H9 (cell line): ENCODE data around the gene SCTR. TPM values are rescaled to one million over a fixed set of nuclear protein-coding genes. Genes with fewer than 3 reads are reported as not detected.

Experiments
- DNase-seq: peaks from one replicate; pipeline ENCODE4 v3.0.0-alpha.2; 2017
- H2AFZ ChIP-seq: one replicate; pipeline ENCODE4 v1.6.1; 2013; ENCODE audit warnings: mild to moderate bottlenecking, low read length, control low read depth, moderate library complexity
- H2AK5ac ChIP-seq: 2 replicates; pipeline ENCODE4 v1.6.1; 2013; ENCODE audit warnings: low read length, control low read depth, mixed read lengths; ENCODE audit not compliant: insufficient read length
- H2BK120ac ChIP-seq: one replicate; pipeline ENCODE4 v1.6.1; 2013; ENCODE audit warnings: low read depth, mild to moderate bottlenecking, low read length, control low read depth, inconsistent platforms; ENCODE audit not compliant: poor library complexity, severe bottlenecking
- H2BK12ac ChIP-seq: 2 replicates; pipeline ENCODE4 v1.6.1; 2013; ENCODE audit warnings: low read length, control low read depth, mixed read lengths, low read depth; ENCODE audit not compliant: insufficient read length
- H2BK15ac ChIP-seq: 2 replicates; pipeline ENCODE4 v1.6.1; 2013; ENCODE audit warnings: low read depth, low read length, control low read depth
- H2BK20ac ChIP-seq: one replicate; pipeline ENCODE4 v1.6.1; 2013; ENCODE audit warnings: low read depth, mild to moderate bottlenecking, low read length, control low read depth, inconsistent platforms; ENCODE audit not compliant: poor library complexity, severe bottlenecking
- H2BK5ac ChIP-seq: 2 replicates; pipeline ENCODE4 v1.6.1; 2013; ENCODE audit warnings: low read length, control low read depth, mixed read lengths; ENCODE audit not compliant: insufficient read length
- H3K14ac ChIP-seq: 2 replicates; pipeline ENCODE4 v1.6.1; 2013; ENCODE audit warnings: low read length, control low read depth; ENCODE audit not compliant: insufficient read depth
- H3K18ac ChIP-seq: 2 replicates; pipeline ENCODE4 v1.6.1; 2013; ENCODE audit warnings: low read depth, mild to moderate bottlenecking, mixed read lengths, low read length, control low read depth; ENCODE audit not compliant: insufficient read length
- H3K23ac ChIP-seq: 2 replicates; pipeline ENCODE4 v1.6.1; 2013; ENCODE audit warnings: low read length, control low read depth, mixed read lengths, low read depth; ENCODE audit not compliant: insufficient read length
- H3K23me2 ChIP-seq: 2 replicates; pipeline ENCODE4 v1.6.1; 2013; ENCODE audit warnings: low read depth, mild to moderate bottlenecking, mixed read lengths, low read length, control low read depth; ENCODE audit not compliant: insufficient read length, poor library complexity, severe bottlenecking
- H3K27ac ChIP-seq: 2 replicates; pipeline ENCODE4 v1.5.1; 2013; ENCODE audit warnings: low read length, control low read depth, mixed read lengths, low read depth; ENCODE audit not compliant: insufficient read length
- H3K27me3 ChIP-seq: 2 replicates; pipeline ENCODE4 v1.6.1; 2013; ENCODE audit warnings: low read length, control low read depth, inconsistent platforms; ENCODE audit not compliant: insufficient read depth
- H3K4ac ChIP-seq: 2 replicates; pipeline ENCODE4 v1.6.1; 2013; ENCODE audit warnings: low read depth, mild to moderate bottlenecking, control low read depth, inconsistent platforms, low read length, moderate library complexity
- H3K4me1 ChIP-seq: 2 replicates; pipeline ENCODE4 v1.6.1; 2013; ENCODE audit warnings: low read length, control low read depth, inconsistent platforms; ENCODE audit not compliant: insufficient read depth
- H3K4me2 ChIP-seq: 2 replicates; pipeline ENCODE4 v1.6.1; 2013; ENCODE audit warnings: low read length, control low read depth, mixed read lengths; ENCODE audit not compliant: insufficient read length, insufficient read depth
- H3K56ac ChIP-seq: 2 replicates; pipeline ENCODE4 v1.6.1; 2013; ENCODE audit warnings: low read depth, mild to moderate bottlenecking, mixed read lengths, low read length, control low read depth; ENCODE audit not compliant: insufficient read length
- H3K79me1 ChIP-seq: 2 replicates; pipeline ENCODE4 v1.6.1; 2013; ENCODE audit warnings: low read depth, mild to moderate bottlenecking, moderate library complexity, low read length, control low read depth, inconsistent platforms; ENCODE audit not compliant: insufficient read depth, poor library complexity, severe bottlenecking
- H3K79me2 ChIP-seq: 2 replicates; pipeline ENCODE4 v1.6.1; 2013; ENCODE audit warnings: low read length, control low read depth, inconsistent platforms; ENCODE audit not compliant: insufficient read depth
- H3K9ac ChIP-seq: 2 replicates; pipeline ENCODE4 v1.6.1; 2013; ENCODE audit warnings: low read length, control low read depth, mixed read lengths; ENCODE audit not compliant: insufficient read length; ENCODE audit errors: extremely low read depth
- H3K9me3 ChIP-seq: one replicate; pipeline ENCODE4 v1.6.1; 2013; ENCODE audit warnings: low read depth, low read length, inconsistent platforms; ENCODE audit not compliant: control insufficient read depth
- H3T11ph ChIP-seq: one replicate; pipeline ENCODE4 v1.6.1; 2013; ENCODE audit warnings: mild to moderate bottlenecking, low read length, control low read depth, inconsistent platforms
- H4K20me1 ChIP-seq: one replicate; pipeline ENCODE4 v1.6.1; 2013; ENCODE audit not compliant: control insufficient read depth, insufficient read length, insufficient read depth
- H4K5ac ChIP-seq: 2 replicates; pipeline ENCODE4 v1.6.1; 2013; ENCODE audit warnings: low read depth, mild to moderate bottlenecking, mixed read lengths, low read length, control low read depth; ENCODE audit not compliant: insufficient read length
- H4K8ac ChIP-seq: replicated peaks from 2 replicates; pipeline ENCODE4 v1.6.1; 2013; ENCODE audit warnings: low read length, control low read depth, mixed read lengths, low read depth; ENCODE audit not compliant: insufficient read length
- H4K91ac ChIP-seq: 2 replicates; pipeline ENCODE4 v1.6.1; 2013; ENCODE audit warnings: low read depth, mild to moderate bottlenecking, moderate library complexity, mixed read lengths, low read length, control low read depth; ENCODE audit not compliant: insufficient read length
- H3K27ac Mint-ChIP-seq, 3 experiments: 2 replicates in 2 of 3; 3 replicates in 1 of 3; pipeline ENCODE4 v1.8.0; 2020 to 2021; ENCODE audit warnings: mixed read lengths in 3 of 3, mild to moderate bottlenecking in 1 of 3, moderate library complexity in 1 of 3
- H3K27me3 Mint-ChIP-seq: 2 replicates; pipeline ENCODE4 v1.8.0; 2021; ENCODE audit warnings: low read depth, mild to moderate bottlenecking, moderate library complexity, mixed read lengths
- H3K36me3 Mint-ChIP-seq, 3 experiments: 2 replicates in 2 of 3; 3 replicates in 1 of 3; pipeline ENCODE4 v1.8.0; 2020 to 2021; ENCODE audit warnings: low read depth in 3 of 3, mixed read lengths in 3 of 3; ENCODE audit not compliant: insufficient read depth in 1 of 3
- H3K4me1 Mint-ChIP-seq, 2 experiments: 2 replicates each; pipeline ENCODE4 v1.8.0; 2020; ENCODE audit warnings: mixed read lengths in 2 of 2
- H3K4me3 Mint-ChIP-seq, 2 experiments: 2 replicates in 1 of 2; 3 replicates in 1 of 2; pipeline ENCODE4 v1.8.0; 2020 to 2021; ENCODE audit warnings: mild to moderate bottlenecking in 2 of 2, mixed read lengths in 2 of 2, moderate library complexity in 1 of 2
- H3K9me3 Mint-ChIP-seq, 2 experiments: 2 replicates in 1 of 2; 3 replicates in 1 of 2; pipeline ENCODE4 v1.8.0; 2020; ENCODE audit warnings: mild to moderate bottlenecking in 2 of 2, mixed read lengths in 2 of 2, moderate library complexity in 1 of 2
- CTCF ChIP-seq: fragments of 200-600 bp; sonication (generic); conservative IDR thresholded peaks from 3 replicates; pipeline ENCODE4 v1.8.0; 2021; ENCODE audit warnings: antibody characterized with exemption, mild to moderate bottlenecking
- WGBS: extraction: QIAGEN DNeasy Blood & Tissue Kit; methylation state at CpG from one replicate; pipeline ENCODE4 v1.1.7; 2013; ENCODE audit warnings: missing lambda C conversion rate, low lambda C conversion rate, mixed read lengths; ENCODE audit not compliant: insufficient read length; ENCODE audit errors: extremely low coverage; 5-methylcytosine and 5-hydroxymethylcytosine counted together
- total RNA-seq: library from RNA; stranded (reverse); gene quantifications from 2 replicates; pipeline ENCODE4 v1.2.1, GENCODE V29; 2021

Gene SCTR
- total RNA-seq, 1 experiment from 2014 or later: not detected

- no peaks in the 10 kb centered on the region for H3K36me3 Mint-ChIP-seq
- no peak overlapping the region for H3K4me3 Mint-ChIP-seq
- H3K9me3 ChIP-seq: no peaks in the 10 kb centered on the region
- H2BK12ac ChIP-seq: no peak overlapping the region
- no peak overlapping the region for H2BK120ac ChIP-seq
- no CpG with 5 or more reads among the region's 9 CpGs for WGBS
- H3K4me1 ChIP-seq: no peaks in the 10 kb centered on the region; the same call in 1 of the 2 replicates
- no peak overlapping the region for H2AK5ac ChIP-seq
- no peak overlapping the region for H3K27ac Mint-ChIP-seq
- no peak overlapping the region for H3K56ac ChIP-seq
- no peak overlapping the region for H2AFZ ChIP-seq
- H4K5ac ChIP-seq: no peak overlapping the region
- H3K9me3 Mint-ChIP-seq: no peaks in the 10 kb centered on the region
- H4K20me1 ChIP-seq: no peaks in the 10 kb centered on the region
- no peak overlapping the region for H2BK15ac ChIP-seq
- no peaks in the 10 kb centered on the region for H3K79me1 ChIP-seq
- H3K4me1 Mint-ChIP-seq: peaks cover 16 to 24% of the 10 kb centered on the region in 2 experiments
- no peak overlapping the region; the same call in 1 of the 2 replicates for H3K14ac ChIP-seq
- H3K27me3 ChIP-seq: no peaks in the 10 kb centered on the region; the same call in 1 of the 2 replicates
- no peaks in the 10 kb centered on the region for H3K23me2 ChIP-seq
- no peak overlapping the region for H3K27ac ChIP-seq
- no peak for TF ChIP-seq CTCF
- no peak for DNase-seq
- H3K9ac ChIP-seq: no peak overlapping the region
- H3K23ac ChIP-seq: no peak overlapping the region
- no peak overlapping the region for H3K4ac ChIP-seq
- no peak overlapping the region for H3T11ph ChIP-seq
- no peak overlapping the region for H2BK20ac ChIP-seq
- no peak overlapping the region for H3K18ac ChIP-seq
- H4K91ac ChIP-seq: no peak overlapping the region
- no peak overlapping the region for H3K4me2 ChIP-seq
- peaks cover 26% of the 10 kb centered on the region for H3K27me3 Mint-ChIP-seq
- no peaks in the 10 kb centered on the region for H3K79me2 ChIP-seq
- no peak overlapping the region for H4K8ac ChIP-seq
- H2BK5ac ChIP-seq: no peak overlapping the region
These were observed 75.7 kb downstream of the SCTR start for GRCh38 chr2:119448427-119449141.
